ENCODE results near the gene FXYD4.
"Not testable (repeated sequence)": the region's sequence is repeated elsewhere in the genome, so short reads cannot be mapped to it uniquely, and the experiment has no call there.

Gene FXYD4, protein sequence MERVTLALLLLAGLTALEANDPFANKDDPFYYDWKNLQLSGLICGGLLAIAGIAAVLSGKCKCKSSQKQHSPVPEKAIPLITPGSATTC

DNA sequence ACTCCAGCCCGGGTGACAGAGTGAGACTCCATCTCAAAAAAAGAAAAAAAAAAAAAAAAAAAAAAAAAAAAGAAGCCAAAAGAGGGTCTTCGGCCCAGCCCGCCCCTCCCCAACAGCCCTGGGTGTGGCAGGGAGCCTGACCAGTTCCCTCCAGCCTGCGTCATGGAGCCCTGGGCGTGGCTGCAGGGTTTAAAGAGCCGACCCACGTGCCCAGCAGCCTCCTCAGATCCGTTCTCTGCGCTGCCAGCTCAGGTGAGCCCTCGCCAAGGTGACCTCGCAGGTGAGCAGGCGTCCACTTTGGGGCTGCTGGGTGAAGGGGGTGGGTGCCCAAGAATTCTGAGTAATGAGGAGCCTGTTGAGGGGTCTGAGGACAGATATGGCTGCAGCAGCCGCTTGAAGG, at the start of gene FXYD4:
Gene FXYD4, plus strand, starts transcription at position 219 of the 400 bp plus-strand sequence. CDS start 2,111 bp downstream, outside the sequence.
- no peak for DNase-seq (ENCODE audit: low read depth)

DNA sequence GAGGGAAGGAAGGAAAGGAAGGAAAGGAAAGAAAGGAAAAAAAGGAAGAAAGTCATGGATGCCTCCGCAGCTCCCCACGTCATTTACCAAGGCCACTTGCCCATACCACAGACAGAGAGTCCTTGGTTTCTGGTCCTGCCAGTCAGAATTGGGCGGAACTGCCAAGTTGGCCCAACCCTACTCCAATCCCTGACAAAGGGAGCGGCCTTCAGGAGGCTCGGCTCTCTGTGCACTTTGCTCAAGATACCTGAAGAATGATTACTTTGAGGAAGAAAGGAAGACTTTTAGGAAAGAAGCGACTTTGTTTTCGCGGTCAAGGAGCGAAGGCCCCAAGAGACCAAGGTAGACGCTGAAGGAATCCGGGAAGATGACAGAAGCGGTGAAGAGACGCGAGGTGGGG, 49.1 kb upstream of the FXYD4 start:
- no peak for DNase-seq (ENCODE audit: low read depth)

GRCh38 chr10:43322769-43323168, 48.7 kb upstream of the FXYD4 start:
- DNase-seq (ENCODE audit: low read depth), result peak; percentile 64

- no peak for DNase-seq (ENCODE audit: low read depth)
These were observed 48.2 kb upstream of the FXYD4 start for GRCh38 chr10:43323245-43323644.

GRCh38 chr10:43324876-43325275, 46.6 kb upstream of the FXYD4 start:
- DNase-seq (ENCODE audit: low read depth), result no peak

- no peak for DNase-seq (ENCODE audit: low read depth)
These were observed 44.3 kb upstream of the FXYD4 start for GRCh38 chr10:43327171-43327570.

DNA sequence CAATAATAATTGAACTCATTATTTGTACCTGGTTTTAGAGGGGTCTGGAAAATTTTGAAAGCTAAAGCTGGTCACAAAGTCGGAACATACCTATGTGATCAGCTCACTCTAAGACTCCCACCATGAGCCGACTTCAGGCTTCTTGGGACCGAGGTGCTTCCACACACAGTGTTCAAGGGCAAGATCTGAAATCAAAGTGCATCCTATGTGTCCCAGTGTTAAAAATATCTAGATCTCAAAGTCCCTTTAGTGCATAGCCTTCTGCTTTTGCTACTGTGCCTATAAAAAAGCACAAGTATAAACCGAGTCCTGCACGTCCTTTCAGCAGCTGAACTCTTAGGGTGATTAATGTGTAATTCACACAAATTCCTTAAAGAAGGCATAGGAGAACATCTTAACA, 43.5 kb upstream of the FXYD4 start:
- DNase-seq (ENCODE audit: low read depth), result no peak

DNA sequence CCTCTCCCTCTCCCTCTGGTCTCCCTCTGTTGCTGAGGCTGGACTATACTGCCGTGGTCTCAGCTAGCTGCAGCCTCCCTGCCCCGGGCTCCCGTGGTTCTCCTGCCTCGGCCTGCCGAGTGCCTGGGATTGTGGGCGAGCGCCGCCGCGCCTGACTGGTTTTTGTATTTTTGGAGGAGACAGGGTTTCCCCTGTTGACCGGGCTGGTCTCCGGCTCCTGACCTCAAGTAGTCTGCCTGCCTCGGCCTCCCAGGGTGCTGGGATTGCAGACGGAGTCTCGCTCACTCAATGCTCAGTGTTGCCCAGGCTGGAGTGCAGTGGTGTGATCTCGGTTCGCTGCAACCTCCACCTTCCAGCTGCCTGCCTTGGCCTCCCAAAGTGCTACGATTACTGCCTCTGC, 42.6 kb upstream of the FXYD4 start:
- not testable (repeated sequence) for DNase-seq (ENCODE audit: low read depth)

DNA sequence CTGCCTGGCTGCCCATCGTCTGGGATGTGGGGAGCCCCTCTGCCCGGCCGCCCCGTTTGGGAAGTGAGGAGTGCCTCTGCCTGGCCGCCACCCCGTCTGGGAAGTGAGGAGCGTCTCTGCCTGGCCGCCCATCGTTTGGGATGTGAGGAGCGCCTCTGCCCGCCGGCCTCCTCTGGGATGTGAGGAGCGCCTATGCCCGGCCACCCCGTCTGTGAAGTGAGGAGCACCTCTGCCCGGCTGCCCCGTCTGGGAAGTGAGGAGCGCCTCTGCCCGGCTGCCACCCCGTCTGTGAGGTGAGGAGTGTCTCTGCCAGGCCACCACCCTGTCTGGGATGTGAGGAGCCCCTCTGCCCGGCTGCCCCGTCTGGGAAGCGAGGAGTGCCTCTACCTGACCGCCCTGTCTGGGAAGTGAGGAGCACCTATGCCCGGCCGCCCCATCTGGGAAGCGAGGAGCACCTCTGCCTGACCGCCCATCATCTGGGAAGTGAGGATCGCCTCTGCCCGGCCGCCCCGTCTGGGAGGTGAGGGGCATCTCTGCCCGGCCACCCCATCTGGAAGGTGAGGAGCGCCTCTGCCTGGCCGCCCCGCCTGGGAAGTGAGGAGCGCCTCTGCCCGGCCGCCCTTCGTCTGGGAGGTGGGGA, 42.1 kb upstream of the FXYD4 start:
- DNase-seq (ENCODE audit: low read depth), result not testable (repeated sequence)

- not testable (repeated sequence) for DNase-seq (ENCODE audit: low read depth)
These were observed 41.2 kb upstream of the FXYD4 start for GRCh38 chr10:43330049-43330823.

DNA sequence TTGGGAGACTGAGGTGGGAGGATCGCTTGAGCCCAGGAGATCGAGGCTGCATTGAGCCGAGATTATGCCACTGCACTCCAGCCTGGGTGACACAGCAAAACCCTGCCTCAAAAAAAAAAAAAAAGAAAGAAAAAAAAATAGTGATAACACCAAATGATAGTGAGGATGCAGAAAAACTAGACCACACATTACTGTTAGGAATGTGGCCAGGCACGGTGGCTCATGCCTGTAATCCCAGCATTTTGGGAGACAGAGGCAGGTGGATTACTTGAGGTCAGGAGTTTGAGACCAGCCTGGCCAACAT, 40.7 kb upstream of the FXYD4 start:
- not testable (repeated sequence) for DNase-seq (ENCODE audit: low read depth)

DNA sequence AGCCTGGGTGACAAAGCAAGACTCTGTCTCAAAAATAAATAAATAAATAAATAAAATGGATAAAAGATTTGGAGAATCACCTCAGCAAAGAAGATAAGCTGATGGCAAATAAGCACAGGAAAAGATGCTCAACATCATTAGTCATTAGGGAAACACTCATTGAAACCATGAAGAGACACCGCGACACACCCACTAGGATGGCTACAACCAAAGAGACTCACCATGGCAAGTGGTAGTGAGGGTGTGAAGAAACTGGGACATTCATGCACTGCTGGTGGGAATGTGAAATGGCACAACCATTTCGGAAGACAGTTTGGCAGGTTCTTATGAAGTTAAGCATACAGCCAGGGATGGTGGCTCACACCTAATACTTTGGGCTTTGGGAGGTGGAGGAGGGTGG, 37.8 kb upstream of the FXYD4 start:
- no peak for DNase-seq (ENCODE audit: low read depth)

DNA sequence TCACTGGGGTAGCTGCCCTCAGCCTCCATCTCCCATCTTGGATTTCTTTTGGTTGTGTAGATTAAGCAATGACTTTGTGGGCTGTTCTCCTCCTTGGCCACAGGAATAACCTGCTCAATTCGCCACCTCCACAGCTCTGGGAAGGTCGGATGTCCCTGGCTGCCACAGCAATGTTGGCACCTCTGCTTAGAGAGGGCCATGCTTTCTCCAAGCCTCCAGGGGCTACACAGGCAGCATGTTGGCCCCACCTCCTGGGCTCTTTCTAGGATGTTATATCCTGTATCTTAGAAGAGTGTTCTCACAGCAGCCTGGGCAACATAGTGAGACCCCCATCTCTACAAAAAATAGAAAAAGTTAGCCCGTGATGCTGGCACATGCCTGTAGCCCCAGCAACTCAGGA, 35.4 kb upstream of the FXYD4 start:
- DNase-seq (ENCODE audit: low read depth), result no peak

GRCh38 chr10:43336641-43337318, 34.7 kb upstream of the FXYD4 start:
- DNase-seq (ENCODE audit: low read depth), result no peak

- DNase-seq (ENCODE audit: low read depth), result not testable (repeated sequence)
These were observed 33.9 kb upstream of the FXYD4 start for GRCh38 chr10:43337536-43337935.

DNA sequence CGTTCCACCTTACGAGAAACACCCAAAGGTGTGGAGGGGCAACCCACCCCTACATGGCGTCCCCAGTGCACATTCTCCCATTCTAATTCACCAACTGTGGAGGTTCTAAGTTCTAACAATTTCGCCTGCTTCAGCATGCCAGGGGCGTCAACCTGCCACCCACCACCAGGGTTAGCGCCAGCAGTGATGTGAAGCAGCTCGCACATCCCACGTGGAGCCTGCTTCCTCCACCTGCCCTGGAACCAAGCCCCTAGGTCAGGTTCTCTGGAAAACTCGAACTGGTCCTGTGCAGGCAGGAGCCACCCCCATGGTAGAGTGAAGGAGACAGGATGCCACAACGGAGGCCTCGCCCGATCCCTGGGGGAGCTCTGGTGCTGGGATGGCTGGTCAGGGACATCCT, 33.3 kb upstream of the FXYD4 start:
- no peak for DNase-seq (ENCODE audit: low read depth)

- no peak for DNase-seq (ENCODE audit: low read depth)
These were observed 32.3 kb upstream of the FXYD4 start for GRCh38 chr10:43339136-43339535.

- DNase-seq (ENCODE audit: low read depth), result no peak
These were observed 31.3 kb upstream of the FXYD4 start for GRCh38 chr10:43340101-43340500.

DNA sequence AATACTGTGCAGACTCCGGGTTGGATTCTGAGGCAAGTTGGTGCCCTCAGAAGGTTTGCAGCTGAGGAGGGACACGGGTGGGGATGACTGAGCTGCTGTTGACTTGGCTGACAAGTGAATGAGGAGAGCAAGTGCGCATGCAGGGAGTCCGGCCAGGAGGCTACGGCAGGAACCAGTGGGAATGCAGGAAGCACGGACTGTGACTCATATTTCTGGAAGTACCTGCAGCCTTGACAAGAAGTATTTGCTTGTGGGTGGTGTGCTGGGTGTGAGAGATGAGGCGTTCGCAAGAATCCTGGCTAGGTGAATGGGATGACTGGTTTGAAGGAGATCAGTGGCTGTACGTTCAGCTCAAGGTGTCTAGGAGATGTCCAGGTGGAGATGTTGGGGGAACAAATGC, 30.8 kb upstream of the FXYD4 start:
- no peak for DNase-seq (ENCODE audit: low read depth)

DNA sequence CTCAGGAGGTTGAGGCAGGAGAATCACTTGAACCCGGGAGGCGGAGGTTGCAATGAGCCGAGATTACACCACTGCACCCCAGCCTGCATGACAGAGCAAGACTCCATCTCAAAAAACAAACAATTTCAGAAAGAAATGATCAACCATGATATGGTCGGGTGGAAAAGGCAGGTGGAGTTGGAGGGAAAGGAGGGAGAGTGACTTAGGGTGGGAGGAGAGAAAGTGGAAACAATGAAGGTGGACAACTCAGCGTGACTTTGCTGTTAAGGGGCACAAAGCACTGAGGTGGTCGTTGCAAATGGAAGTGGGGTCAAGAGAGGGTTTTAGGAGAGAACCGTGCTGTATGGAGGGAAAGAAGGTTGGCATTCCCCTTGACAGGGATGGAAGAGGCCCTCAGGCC, 30.0 kb upstream of the FXYD4 start:
- DNase-seq (ENCODE audit: low read depth), result no peak

GRCh38 chr10:43342279-43343125, 28.9 kb upstream of the FXYD4 start:
- no peak for DNase-seq (ENCODE audit: low read depth)

GRCh38 chr10:43343126-43343525, 28.3 kb upstream of the FXYD4 start:
- DNase-seq (ENCODE audit: low read depth), result no peak

All from amniotic epithelial cell (primary cell).